K562 (cell line): ENCODE results near the gene SLC27A4. TPM values are rescaled to one million over a fixed set of nuclear protein-coding genes. Genes with fewer than 3 reads are reported as not detected.

Source experiments
- CBX8 ChIP-seq: fragments of 200-600 bp; sonication (generic); IDR thresholded peaks from 2 replicates; pipeline ENCODE4 v1.6.1; 2012; ENCODE audit warnings: borderline replicate concordance, mixed run types, low read depth, mild to moderate bottlenecking, moderate library complexity, mixed read lengths, low read length, control low read depth, inconsistent platforms; ENCODE audit not compliant: poor library complexity, severe bottlenecking; ENCODE audit errors: extremely low read depth
- CHD1 ChIP-seq: fragments of 200-600 bp; sonication (generic); IDR thresholded peaks from one replicate; pipeline ENCODE4 v1.6.1; 2012; ENCODE audit warnings: mild to moderate bottlenecking, moderate library complexity, low read length, inconsistent platforms
- E2F1 ChIP-seq: sonication (generic); formaldehyde crosslinking; IDR thresholded peaks from 2 replicates; pipeline ENCODE4 v1.8.1; 2023; ENCODE audit warnings: mild to moderate bottlenecking, missing genetic modification reagents, moderate library complexity
- ETS2 ChIP-seq: IDR thresholded peaks from 2 replicates; pipeline ENCODE4 v1.6.1; 2016; ENCODE audit warnings: borderline replicate concordance, missing genetic modification characterization, mild to moderate bottlenecking, moderate library complexity, missing compliant biosample characterization; ENCODE audit not compliant: poor library complexity, severe bottlenecking
- HDAC3 ChIP-seq: fragments of 450-650 bp; IDR thresholded peaks from 2 replicates; pipeline ENCODE4 v1.6.1; 2018; ENCODE audit warnings: borderline replicate concordance, mild to moderate bottlenecking, moderate library complexity; ENCODE audit not compliant: partially characterized antibody
- NR2C2 ChIP-seq, 2 experiments: fragments of 200-800 bp in 1 of 2; sonication (Bioruptor generic) in 1 of 2; sonication (generic) in 1 of 2; formaldehyde crosslinking in 1 of 2; IDR thresholded peaks; 2 replicates each; pipeline versions ENCODE4 v1.6.1 to v1.8.0; 2016 to 2022; ENCODE audit warnings: mild to moderate bottlenecking in 1 of 2, missing compliant biosample characterization in 1 of 2, missing genetic modification characterization in 1 of 2, missing genetic modification reagents in 1 of 2
- PTBP1 ChIP-seq: fragments of 200-400 bp; formaldehyde crosslinking; IDR thresholded peaks from 2 replicates; pipeline ENCODE4 v1.6.1; 2017; ENCODE audit warnings: low read depth, low read length
- RBM22 ChIP-seq: fragments of 200-400 bp; formaldehyde crosslinking; IDR thresholded peaks from 2 replicates; pipeline ENCODE4 v1.6.1; 2018; ENCODE audit warnings: low read length, low read depth; ENCODE audit not compliant: poor library complexity, severe bottlenecking
- RBM25 ChIP-seq: fragments of 200-400 bp; formaldehyde crosslinking; IDR thresholded peaks from 2 replicates; pipeline ENCODE4 v1.6.1; 2018; ENCODE audit warnings: low read length, low read depth, moderate library complexity; ENCODE audit not compliant: severe bottlenecking
- SIX5 ChIP-seq, 2 experiments: IDR thresholded peaks; 2 replicates each; pipeline ENCODE4 v1.6.1; 2011; ENCODE audit warnings: low read length in 2 of 2, borderline replicate concordance in 1 of 2, low read depth in 1 of 2, mild to moderate bottlenecking in 1 of 2, moderate library complexity in 1 of 2; ENCODE audit not compliant: insufficient read depth in 1 of 2
- THRB ChIP-seq: fragments of 450-650 bp; formaldehyde crosslinking; conservative IDR thresholded peaks from 2 replicates; pipeline ENCODE4 v1.4.0; 2022; ENCODE audit warnings: mild to moderate bottlenecking, missing genetic modification characterization
- ZNF143 ChIP-seq: sonication (generic); formaldehyde crosslinking; IDR thresholded peaks from 2 replicates; pipeline ENCODE4 v1.9.0; 2022; ENCODE audit warnings: mild to moderate bottlenecking, missing genetic modification reagents
- ZNF707 ChIP-seq: fragments of 250-450 bp; sonication (Bioruptor Pico); conservative IDR thresholded peaks from 2 replicates; pipeline ENCODE4 v1.8.0; 2022; ENCODE audit warnings: inconsistent platforms, mild to moderate bottlenecking, moderate library complexity
- polyA plus RNA-seq, 8 experiments: library from polyadenylated mRNA; depleted of rRNA in 4 of 8; stranded (reverse) in 5 of 8; unstranded in 3 of 8; fragments of >200 nt; fragmentation: Nextera tagmentation in 2 of 8; fragmentation: Illumina TruSeq in 1 of 8; extraction: Ambion mirVana in 2 of 8; extraction: Trizol in 1 of 8; gene quantifications; 2 replicates each; pipeline versions ENCODE4 v1.2.1 to v1.2.3, GENCODE V29; 2011 to 2014; ENCODE audit warnings: inconsistent platforms in 1 of 8, missing spikeins in 1 of 8
- total RNA-seq, 7 experiments: library from RNA; depleted of rRNA in 6 of 7; stranded (reverse); fragments of >200 nt in 6 of 7; fragmentation: Illumina TruSeq in 2 of 7; extraction: Trizol in 2 of 7; gene quantifications; 2 replicates each; pipeline versions ENCODE4 v1.2.1 to v1.2.3, GENCODE V29; 2011 to 2021; ENCODE audit warnings: low replicate concordance in 1 of 7
- TF ChIP-seq, protein P1 (sequence below), 3 experiments: IDR thresholded peaks in 2 of 3; conservative IDR thresholded peaks in 1 of 3; 2 replicates each; pipeline ENCODE4 v1.5.1; 2011 to 2012; ENCODE audit warnings: low read length in 3 of 3, mild to moderate bottlenecking in 3 of 3, control low read depth in 2 of 3, improper control_type of control experiment in 1 of 3, inconsistent platforms in 1 of 3, low read depth in 1 of 3, mixed read lengths in 1 of 3, moderate library complexity in 1 of 3; ENCODE audit not compliant: insufficient read depth in 2 of 3
- TF ChIP-seq, protein P2 (sequence below): fragments of 250-450 bp; sonication (Bioruptor Pico); IDR thresholded peaks from 2 replicates; pipeline ENCODE4 v1.9.0; 2021; ENCODE audit warnings: mild to moderate bottlenecking
- TF ChIP-seq, protein P3 (sequence below): fragments of 150-350 bp; IDR thresholded peaks from 2 replicates; pipeline ENCODE4 v1.6.1; 2014; ENCODE audit warnings: low read depth, mild to moderate bottlenecking, low read length, borderline replicate concordance

Gene SLC27A4
- total and polyA plus RNA-seq, 9 of the 15 experiments (the other 6 are each of a cell fraction or from before 2014, with no cell fraction given) = 0.25 to 35.7 (median 14.0) TPM

GRCh38 chr9:128314697-128315096, 25.6 kb upstream of the SLC27A4 start (continued):
- TF ChIP-seq THRB (CRISPR knock-in tag) (no peak), E2F1 (no peak), RBM22 (no peak), ZNF143 (CRISPR knock-in tag) (no peak), ZNF707 (CRISPR knock-in tag) (no peak), CHD1 (no peak), PTBP1 (0 out of 2 replicates have a peak, but pooled peaks have one; percentile 29), NR2C2 (CRISPR knock-in tag; IDR thresholded peaks at IDR 0.05) (0 out of 2 replicates have a peak, but pooled peaks have one; percentile 36), NR2C2 (tag; IDR thresholded peaks at IDR 0.05) (no peak), SIX5 (IDR thresholded peaks at IDR 0.05; ENCODE audit: borderline replicate concordance in 1 of 2, insufficient read depth in 1 of 2, low read depth in 1 of 2, low read length in 2 of 2) (no peak), CBX8 (no peak), ETS2 (no peak), HDAC3 (no peak), RBM25 (peak; percentile 57)
- TF ChIP-seq, protein P1, sequence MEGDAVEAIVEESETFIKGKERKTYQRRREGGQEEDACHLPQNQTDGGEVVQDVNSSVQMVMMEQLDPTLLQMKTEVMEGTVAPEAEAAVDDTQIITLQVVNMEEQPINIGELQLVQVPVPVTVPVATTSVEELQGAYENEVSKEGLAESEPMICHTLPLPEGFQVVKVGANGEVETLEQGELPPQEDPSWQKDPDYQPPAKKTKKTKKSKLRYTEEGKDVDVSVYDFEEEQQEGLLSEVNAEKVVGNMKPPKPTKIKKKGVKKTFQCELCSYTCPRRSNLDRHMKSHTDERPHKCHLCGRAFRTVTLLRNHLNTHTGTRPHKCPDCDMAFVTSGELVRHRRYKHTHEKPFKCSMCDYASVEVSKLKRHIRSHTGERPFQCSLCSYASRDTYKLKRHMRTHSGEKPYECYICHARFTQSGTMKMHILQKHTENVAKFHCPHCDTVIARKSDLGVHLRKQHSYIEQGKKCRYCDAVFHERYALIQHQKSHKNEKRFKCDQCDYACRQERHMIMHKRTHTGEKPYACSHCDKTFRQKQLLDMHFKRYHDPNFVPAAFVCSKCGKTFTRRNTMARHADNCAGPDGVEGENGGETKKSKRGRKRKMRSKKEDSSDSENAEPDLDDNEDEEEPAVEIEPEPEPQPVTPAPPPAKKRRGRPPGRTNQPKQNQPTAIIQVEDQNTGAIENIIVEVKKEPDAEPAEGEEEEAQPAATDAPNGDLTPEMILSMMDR (IDR thresholded peaks at IDR 0.05 in 2 of 3, conservative IDR thresholded peaks at IDR 0.05 in 1 of 3; ENCODE audit: insufficient read depth in 2 of 3, low read depth in 1 of 3, low read length in 3 of 3) = no peak
- TF ChIP-seq, protein P2, sequence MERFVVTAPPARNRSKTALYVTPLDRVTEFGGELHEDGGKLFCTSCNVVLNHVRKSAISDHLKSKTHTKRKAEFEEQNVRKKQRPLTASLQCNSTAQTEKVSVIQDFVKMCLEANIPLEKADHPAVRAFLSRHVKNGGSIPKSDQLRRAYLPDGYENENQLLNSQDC (CRISPR knock-in tag) = no peak
- TF ChIP-seq, protein P3, sequence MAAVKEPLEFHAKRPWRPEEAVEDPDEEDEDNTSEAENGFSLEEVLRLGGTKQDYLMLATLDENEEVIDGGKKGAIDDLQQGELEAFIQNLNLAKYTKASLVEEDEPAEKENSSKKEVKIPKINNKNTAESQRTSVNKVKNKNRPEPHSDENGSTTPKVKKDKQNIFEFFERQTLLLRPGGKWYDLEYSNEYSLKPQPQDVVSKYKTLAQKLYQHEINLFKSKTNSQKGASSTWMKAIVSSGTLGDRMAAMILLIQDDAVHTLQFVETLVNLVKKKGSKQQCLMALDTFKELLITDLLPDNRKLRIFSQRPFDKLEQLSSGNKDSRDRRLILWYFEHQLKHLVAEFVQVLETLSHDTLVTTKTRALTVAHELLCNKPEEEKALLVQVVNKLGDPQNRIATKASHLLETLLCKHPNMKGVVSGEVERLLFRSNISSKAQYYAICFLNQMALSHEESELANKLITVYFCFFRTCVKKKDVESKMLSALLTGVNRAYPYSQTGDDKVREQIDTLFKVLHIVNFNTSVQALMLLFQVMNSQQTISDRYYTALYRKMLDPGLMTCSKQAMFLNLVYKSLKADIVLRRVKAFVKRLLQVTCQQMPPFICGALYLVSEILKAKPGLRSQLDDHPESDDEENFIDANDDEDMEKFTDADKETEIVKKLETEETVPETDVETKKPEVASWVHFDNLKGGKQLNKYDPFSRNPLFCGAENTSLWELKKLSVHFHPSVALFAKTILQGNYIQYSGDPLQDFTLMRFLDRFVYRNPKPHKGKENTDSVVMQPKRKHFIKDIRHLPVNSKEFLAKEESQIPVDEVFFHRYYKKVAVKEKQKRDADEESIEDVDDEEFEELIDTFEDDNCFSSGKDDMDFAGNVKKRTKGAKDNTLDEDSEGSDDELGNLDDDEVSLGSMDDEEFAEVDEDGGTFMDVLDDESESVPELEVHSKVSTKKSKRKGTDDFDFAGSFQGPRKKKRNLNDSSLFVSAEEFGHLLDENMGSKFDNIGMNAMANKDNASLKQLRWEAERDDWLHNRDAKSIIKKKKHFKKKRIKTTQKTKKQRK = no peak
